Endothelial cell of hepatic sinusoid (primary cell): ENCODE measurements around the gene DNM1.
"Not testable (repeated sequence)": the region's sequence is repeated elsewhere in the genome, so short reads cannot be mapped to it uniquely, and the experiment has no call there.

Experiments
- in situ Hi-C: cut with HindIII; loops from 2 replicates; pipeline ENCODE4 v1.10.0; 2017; ENCODE audit warnings: low sequenced_read_pairs

The DNM1 gene

GRCh38 chr9:128222880-128223670 is 19.9 kb downstream of the DNM1 start:
- in situ Hi-C loops = loop anchor here (5.0 to 10.0 kb wide), 3 partner anchors 36 to 148 kb away; no protein-coding TSS in a partner anchor

DNA sequence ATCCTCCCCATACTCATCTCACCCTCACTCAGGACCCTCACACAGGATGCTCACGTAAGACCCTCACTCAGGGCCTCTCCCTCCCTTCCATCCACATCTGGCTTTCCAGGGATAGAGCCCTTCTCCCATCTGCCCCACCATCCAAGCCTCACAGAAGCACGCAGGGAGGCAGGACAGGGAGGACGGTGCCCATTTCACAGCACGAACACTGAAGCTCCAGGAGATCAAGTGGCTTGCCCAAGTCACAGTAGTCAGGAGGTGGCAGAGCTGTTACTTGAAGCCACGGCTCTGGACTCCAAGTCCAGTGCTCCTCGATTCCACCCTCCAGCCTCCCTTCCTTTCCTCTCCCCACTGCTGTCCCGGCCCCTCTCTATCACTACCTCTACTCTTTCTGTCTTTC is 21.7 kb downstream of the DNM1 start:
- in situ Hi-C loops = loop anchor here (5.0 to 10.0 kb wide), 3 partner anchors 38 to 150 kb away; no protein-coding TSS in a partner anchor

GRCh38 chr9:128225770-128226411 is 22.7 kb downstream of the DNM1 start:
- in situ Hi-C loops = loop anchor here (10.0 kb wide), 1 partner anchor 151 kb away; no protein-coding TSS in a partner anchor

- in situ Hi-C loops = loop anchor here (10.0 kb wide), 1 partner anchor 152 kb away; no protein-coding TSS in a partner anchor
Observed at GRCh38 chr9:128226412-128226801, 23.2 kb downstream of the DNM1 start.

DNA sequence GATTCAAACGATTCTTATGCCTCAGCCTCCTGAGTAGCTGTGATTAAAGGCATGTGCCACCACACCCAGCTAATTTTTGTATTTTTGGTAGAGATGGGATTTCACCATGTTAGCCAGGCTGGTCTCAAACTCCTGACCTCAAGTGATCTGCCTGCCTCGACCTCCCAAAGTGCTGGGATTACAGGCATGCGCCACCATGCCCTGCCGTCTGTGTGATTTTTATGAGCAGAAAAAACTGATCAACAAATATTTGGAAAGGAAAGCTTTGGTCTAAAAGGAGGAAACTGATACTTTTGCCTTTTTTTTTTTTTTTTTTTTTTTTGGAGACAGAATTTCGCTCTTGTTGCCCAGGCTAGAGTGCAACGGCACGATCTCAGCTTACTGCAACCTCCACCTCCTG is 27.7 kb downstream of the DNM1 start:
- in situ Hi-C loops = not testable (repeated sequence)

- in situ Hi-C loops = no loop called here
Observed at GRCh38 chr9:128231638-128232527, 28.7 kb downstream of the DNM1 start.

- in situ Hi-C loops = no loop called here
Observed at GRCh38 chr9:128232528-128233428, 29.6 kb downstream of the DNM1 start.

- in situ Hi-C loops = no loop called here
Observed at GRCh38 chr9:128233817-128234406, 30.7 kb downstream of the DNM1 start.

- in situ Hi-C loops = no loop called here
Observed at GRCh38 chr9:128242124-128242523, 38.9 kb downstream of the DNM1 start.

DNA sequence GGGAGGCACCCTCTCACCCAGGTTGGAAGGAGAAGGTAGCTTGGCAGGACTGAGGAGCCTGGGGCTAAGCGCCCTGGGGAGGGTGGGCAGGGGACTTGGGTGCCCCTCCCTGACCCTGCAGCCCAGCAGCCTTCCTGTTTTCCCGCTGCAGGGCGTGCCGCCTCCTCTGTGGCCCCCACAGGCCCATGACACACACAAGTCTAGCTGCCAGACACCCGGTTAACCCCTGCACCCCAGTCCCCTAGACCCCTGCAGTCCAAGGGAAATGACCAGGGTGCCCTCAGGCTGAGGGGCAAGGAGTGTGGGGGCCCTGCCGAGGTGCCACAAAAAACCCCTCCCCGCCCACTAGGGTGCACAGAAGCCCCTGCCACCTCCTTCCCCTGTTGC is 39.6 kb downstream of the DNM1 start:
- in situ Hi-C loops = no loop called here

DNA sequence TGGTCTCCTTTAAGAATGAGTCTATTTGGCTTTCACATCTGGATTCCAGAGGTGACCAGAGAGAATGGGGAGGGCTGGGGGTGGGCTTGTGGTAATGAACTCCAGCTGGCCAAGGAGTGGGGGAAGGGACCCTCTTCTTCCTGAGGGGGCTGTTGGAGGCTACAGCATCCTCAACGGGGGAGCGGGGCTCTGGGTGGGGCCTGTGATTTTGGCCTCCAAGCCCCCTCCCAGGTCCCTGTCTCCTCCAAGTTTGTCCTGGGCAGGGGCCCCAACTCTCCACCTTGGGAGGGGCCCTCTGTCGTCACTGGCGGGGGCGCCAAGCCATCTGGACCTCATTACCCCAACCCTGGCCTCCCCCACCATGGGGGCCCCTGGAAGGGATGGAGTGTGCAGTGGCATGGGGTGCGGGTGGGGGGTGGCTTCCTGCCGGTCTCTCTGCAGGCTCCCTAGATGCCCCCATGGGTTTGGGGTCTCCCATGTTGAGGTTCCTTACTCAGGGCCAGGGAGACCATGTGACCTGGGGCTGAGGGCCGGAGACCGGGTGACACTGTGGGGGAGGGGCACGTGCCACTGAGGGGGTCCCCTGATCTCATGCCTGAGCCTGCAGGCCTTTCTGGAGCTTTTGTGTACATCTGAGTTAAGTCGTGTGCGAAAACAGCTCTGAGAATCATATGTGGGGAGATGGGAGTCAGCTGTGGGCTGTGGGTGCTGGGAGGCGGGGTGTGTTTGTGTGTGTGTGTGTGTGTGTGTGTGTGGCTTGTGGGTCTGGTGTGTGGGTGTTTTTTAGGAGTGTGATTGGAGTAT is 40.2 kb downstream of the DNM1 start:
- in situ Hi-C loops = no loop called here

- in situ Hi-C loops = no loop called here
Observed at GRCh38 chr9:128244091-128244836, 41.1 kb downstream of the DNM1 start.

- in situ Hi-C loops = no loop called here
Observed at GRCh38 chr9:128244837-128245231, 41.7 kb downstream of the DNM1 start.

GRCh38 chr9:128245421-128246151 is 42.4 kb downstream of the DNM1 start:
- in situ Hi-C loops = no loop called here

DNA sequence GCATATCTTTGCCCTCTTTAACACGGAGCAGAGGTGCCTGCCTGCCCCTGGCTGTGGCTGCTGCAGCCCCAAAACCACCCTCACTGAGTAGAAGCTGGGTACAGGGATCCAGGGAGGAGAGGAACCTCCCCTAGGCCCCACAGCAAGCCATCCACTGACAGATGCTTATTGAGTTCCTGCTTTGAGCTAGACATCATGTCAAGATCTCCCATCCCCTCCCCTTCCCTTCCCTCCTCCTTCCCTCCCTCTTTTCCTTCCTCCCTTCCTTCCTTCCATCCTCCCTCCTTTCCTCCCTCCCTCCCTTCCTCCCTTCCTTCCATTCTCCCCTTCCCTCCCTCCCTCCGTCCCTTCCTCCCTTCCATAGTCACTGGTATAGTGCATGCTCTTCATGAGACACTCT is 43.3 kb downstream of the DNM1 start:
- in situ Hi-C loops = no loop called here

DNA sequence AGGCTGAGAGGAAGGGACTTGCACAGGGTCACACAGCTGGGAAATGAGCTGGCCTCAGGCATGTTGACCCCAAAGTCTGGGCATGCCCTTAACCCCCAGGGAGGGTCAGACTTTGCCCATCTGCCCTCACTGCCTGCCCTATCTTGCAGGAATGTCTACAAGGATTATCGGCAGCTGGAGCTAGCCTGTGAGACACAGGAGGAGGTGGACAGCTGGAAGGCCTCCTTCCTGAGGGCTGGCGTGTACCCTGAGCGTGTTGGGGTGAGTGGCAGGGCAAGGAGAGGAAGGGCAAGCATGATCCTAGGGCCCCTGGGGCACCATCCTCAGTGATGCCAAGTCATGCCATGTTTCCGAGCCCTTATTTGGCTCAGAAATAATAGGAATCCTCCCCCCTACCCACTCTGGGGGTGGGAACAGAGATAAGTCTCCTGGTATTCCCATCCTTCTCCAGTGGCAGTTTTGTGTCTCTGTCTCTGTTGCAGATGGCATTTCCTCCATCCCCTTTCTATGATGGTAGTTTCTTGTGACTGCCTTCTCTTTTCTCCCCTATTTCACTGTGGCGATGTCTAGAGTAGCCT is 44.1 kb downstream of the DNM1 start:
- in situ Hi-C loops = no loop called here

DNA sequence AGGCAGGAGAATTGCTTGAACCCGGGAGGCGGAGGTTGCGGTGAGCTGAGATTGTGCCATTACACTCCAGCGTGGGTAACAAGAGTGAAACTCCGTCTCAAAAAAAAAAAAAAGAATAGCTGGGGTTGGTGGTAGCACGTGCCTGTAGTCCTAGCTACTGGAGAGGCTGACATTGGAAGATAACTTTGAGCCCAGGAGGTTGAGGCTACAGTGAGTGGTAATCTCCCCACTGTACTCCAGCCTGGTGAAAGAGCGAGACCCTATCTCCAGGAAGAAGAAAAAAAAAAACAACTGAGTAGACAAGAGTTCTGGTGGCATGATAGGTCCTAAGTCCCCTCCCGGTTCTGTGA is 46.4 kb downstream of the DNM1 start:
- in situ Hi-C loops = no loop called here
